NCI-H2171 treated with DMSO at 0.1 percent for 48 hours (cell line): ENCODE results near the gene SRSF9.
A peak's percentile ranks its signal among the peaks of the same experiment; 100 is the strongest.
"Not testable (repeated sequence)": the region's sequence is repeated elsewhere in the genome, so short reads cannot be mapped to it uniquely, and the experiment has no call there.

Experiments used
- DNase-seq: peaks from one replicate; lab custom pipeline; 2025; lab: John Stamatoyannopoulos, UW

The SRSF9 gene, protein sequence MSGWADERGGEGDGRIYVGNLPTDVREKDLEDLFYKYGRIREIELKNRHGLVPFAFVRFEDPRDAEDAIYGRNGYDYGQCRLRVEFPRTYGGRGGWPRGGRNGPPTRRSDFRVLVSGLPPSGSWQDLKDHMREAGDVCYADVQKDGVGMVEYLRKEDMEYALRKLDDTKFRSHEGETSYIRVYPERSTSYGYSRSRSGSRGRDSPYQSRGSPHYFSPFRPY

DNA sequence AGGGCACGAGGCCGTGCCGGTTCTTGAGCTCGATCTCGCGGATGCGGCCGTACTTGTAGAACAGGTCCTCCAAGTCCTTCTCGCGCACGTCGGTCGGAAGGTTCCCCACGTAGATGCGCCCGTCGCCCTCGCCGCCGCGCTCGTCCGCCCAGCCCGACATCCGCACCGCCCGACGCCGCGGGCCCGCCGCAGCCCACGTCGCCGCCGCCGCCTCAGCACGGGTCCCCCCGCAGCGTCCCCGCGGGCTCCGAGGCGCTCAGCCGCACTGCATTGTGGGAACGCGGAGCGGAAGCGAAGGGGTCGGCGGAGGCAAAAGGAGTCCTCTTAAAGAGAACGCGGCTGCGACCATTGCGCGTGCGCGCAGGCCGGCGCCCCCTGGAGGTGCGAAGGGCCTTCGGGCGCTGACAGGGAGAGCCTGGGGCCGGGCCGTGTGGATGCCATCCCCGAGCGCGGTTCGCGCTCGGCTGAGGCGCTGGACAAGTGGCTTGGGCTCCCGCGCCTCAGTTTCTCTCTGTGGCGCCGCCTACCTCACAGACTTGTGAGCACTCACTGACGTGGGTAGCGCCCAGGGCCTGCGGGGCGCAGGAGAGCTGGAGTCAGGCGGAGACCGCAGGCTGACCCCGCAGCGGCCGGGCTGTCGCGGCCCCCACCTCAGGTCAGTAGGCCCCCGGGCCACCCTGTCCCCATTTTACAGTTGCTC, at the start of gene SRSF9:
Gene SRSF9 (minus strand): TSS at position 299 of the 700 bp plus-strand sequence. CDS start 139 bp downstream, at position 160.
- DNase-seq = peak; percentile 93

DNA sequence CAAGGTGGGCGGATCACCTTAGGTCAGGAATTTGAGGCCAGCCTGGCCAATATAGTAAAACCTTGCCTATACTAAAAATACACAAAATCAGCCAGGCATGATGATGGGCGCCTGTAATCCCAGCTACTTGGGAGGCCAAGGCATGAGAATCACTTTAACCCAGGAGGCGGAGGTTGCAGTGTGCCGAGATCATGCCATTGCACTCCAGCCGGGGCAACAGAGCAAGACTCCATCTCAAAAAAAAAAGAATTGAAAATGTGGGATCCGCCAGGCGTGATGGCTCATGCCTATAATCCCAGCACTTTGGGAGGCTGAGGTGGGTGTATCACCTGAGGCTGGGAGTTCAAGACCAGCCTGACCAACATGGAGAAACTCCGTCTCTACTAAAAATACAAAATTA, 49.8 kb upstream of the SRSF9 start:
- not testable (repeated sequence) for DNase-seq

DNA sequence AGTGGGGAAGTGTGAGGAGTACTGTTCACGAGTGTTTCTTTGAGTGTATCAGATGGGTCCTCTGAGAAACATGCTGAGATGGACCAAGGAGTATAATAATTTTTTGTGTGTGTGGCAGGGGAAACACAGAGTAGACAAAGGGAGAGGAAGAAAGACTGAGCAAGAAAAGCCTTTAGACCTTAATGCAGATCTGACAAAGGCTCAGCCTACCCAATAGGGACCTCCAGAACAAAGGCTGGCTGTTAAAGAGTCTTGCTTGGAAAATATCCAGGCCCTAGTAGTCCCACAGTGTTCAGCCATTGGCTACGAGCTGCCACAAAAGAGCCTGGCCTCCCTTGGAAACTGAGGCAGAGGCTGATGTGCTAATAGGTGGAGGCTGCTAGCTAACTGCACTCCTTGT, 45.9 kb upstream of the SRSF9 start:
- no peak for DNase-seq

DNA sequence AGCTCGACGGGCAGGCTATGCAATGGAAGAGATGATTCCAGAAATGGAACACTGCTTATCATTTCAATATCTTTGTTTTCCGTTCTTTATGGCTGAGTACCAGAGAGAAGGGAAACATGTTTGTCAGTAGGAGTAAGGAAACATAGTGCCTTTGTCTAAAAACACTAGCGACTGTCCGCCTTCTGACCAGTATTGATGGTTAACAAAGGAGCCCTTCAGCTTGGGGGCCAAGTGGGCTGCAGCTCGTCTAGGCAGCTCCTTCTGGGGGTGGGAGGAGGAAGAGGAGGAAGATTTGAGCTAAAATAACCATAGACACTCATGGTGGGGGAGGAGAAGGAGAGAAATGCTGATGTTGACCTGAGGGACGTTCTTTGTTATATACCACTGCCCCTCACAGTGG, 44.5 kb upstream of the SRSF9 start:
- no peak for DNase-seq

DNA sequence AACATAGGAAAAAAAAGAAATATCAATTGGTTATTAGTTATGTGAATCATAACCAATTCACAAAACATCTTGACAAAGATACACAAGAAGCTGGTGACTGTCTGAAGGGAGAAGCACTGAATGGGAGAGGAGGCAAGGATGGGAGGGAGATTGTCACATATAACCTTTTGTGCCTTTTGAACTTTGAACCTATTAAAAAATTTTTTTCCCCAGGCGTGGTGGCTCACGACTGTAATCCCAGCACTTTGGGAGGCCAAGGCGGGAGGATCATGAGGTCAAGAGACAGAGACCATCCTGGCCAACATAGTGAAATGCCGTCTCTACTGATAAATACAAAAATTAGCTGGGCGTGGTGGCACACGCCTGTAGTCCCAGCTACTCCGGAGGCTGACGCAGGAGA, 39.0 kb upstream of the SRSF9 start:
- DNase-seq = no peak

DNA sequence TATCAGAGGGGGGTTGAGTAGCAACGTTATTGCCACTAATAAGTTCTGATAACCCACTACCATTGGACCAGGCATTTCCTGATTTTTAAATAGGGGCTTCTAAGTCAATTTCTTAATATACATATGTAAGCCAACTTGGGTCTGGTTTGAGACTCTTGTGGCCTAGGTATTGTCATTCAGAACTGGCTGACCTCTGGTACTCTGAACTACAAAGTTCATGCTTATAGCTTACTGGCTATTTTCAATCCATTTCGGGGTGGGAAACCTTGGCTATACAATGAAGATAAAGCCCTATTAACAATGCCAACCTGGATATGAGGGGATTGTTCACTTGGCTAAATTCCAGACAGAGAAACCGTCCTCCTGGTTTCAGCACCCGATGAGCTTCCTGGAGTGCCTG, 35.0 kb upstream of the SRSF9 start:
- DNase-seq = no peak

DNA sequence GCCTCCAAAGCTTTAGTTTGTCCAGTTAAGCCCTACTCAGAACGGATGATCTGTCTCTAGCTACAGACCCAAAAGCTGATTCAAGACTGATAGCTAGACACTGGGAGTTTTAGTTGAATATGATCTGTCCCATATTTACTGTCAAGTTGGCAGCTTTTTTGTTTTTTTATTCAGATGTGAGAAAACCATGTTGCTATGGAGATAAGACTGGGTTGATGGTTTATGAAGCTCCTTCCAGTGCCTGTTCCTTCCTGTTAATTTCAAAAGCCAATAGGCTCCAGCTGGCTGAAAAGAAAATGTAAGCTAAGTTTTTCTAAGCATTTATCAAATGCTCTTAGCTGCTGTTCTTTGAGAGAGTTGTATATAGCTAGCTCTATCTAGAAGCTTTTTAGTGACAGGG, 31.0 kb upstream of the SRSF9 start:
- DNase-seq = no peak

DNA sequence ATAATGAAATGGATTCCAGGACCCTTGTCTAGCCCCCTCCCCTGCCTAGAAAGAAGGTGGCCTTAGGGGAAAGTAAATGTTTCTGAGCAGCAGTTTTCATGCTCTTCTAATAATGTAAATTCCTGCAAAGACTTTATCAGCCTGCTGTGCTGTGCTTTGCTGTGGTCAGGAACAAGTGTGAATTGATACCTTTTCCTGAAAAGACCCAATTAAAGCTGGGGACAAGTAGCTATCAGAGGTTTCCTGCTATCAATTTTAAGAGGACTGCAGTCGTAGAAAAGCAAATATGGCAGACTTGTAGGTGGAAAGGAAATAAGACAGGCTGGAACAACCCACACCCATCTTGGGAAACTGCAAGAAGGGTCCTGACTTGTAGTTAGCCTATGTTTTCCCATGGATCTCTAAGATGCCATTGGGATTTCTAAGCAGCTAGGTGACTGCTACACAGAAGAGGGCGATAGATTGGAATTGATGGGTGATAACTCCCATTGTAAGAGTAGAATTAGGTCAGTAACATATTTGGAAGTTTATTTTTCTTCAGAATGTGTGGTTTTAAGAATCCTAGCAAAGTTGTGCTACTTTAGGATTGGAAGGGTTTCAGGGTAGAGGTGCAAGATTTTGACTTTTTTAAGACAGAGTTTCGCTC, 29.4 kb upstream of the SRSF9 start:
- no peak for DNase-seq

DNA sequence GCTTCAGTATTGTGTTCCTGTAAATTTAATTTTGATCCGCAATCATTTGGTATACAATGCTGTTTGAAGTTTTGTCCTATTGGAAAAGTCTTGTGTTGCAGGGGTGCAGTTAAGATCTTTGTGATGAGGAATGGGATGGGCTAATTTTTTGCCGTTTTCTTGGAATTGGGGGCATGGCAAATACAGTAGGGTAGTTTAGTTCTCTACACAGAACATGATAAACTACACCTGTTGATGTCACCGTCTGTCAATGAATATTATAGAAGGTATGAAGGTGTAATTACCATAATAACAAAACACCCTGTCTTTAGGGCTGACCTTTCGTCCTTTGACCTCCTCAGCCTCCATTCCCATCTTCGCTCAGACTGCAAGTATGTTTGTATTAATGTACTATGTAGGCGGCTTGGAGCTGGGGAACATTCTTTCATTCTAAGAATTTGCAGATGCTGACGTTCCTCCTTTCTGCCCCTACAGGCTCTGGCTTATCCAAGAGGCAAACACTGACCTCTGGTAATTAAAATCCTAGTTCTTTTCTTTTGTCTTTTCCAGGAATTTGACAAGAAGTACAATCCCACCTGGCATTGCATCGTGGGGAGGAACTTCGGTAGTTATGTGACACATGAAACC, 28.1 kb upstream of the SRSF9 start:
- DNase-seq = no peak

DNA sequence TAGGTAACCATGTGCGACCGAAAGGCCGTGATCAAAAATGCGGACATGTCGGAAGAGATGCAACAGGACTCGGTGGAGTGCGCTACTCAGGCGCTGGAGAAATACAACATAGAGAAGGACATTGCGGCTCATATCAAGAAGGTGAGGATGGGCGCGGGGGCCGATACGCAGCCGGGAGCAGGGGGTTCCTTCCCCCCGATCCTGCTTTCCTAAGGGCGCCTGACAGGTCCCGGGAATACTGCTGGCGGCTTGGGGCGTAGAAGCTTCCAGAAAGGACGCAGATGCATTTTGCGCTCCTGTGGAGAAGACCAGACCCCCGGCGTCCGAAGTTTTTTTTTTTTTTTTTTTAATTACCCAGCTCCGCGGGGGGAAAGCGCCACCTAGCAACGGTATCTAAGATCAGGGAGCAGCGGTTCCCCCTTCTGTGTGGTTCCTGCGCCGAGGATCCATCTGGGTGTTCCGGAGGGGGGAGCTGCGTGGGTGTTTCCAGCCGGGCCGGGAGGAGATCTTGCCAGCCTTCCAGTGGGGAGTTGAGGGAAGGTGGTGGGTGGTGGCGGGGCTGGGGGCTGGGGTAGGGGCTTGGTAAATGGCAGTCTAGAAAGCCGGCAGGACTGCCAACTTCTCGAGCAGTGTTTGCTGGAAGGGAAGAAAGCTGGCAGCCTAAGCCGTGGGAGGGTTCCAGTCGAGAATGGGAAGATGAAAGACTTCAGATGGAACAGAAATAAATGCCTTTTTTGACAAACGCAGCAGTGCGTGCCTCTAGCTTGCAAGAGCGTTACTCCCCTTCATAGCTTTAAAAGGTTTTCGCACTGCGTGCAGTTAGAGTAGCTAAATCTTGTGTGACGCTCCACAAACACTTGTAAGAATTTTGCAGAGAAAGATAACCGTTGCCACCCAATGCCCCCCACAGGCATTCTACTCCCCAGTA, 27.1 kb upstream of the SRSF9 start:
- peak; percentile 61 for DNase-seq

DNA sequence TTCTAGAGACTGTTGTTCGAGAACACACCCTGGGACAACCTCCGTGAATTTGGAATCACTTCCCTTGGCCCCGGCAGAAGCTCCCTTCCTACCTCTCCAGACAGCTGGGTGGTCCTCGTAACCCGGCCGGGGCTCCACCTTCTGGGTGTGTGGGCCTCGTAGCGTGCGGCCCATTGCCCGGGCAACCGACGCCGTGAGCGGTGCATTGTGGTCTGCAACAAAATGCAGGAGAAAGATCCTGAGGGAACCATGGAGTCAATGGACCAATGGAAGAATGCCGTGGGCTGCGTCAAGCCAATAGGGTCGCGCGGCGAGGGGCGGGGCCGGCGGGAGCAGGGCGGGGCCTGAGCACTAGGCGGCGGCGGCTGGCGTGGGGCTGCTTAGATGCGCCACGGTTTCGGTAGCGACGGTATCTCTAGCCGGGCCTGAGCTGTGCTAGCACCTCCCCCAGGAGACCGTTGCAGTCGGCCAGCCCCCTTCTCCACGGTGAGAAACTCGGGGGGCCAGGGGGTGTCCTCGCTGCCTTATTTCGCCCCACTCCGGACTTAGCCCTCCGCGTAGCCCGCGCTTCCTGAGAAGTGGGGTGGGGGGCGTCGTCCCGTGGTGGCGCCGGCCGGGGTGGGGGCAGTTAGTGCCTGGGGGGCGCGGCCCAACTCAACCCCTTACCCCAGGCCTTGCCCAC, 26.3 kb upstream of the SRSF9 start, which contains the start of gene DYNLL1:
Gene DYNLL1 (plus strand): TSS at position 383 of the 682 bp plus-strand sequence. CDS start 309 bp downstream, outside the sequence.
- DNase-seq = peak; percentile 93

DNA sequence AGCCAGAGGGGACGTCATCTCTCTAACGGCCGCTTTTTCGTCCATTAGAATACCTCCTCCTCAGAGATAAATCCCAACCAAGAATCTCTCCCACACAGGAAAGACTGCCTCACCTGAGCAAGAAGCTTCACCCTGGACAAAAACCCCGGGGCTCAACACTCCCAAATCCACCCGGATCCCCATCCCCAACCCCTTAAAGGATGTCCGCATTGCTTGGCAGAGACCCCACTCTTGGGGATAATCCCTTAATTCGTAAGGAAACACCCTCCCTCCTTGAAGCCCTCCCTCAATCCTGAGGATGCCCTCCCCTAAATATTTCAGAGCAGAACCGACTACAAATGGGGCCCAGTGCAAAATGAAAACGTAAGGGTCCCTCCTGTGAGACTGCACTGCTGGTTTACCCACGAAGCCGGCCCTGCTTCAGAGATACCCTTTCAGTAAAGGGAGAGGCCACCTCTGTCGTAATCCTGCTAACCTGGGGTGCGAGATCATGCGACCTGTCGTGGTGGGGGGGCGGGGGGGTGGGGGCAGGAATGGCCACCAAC, 25.7 kb upstream of the SRSF9 start:
- DNase-seq = no peak

DNA sequence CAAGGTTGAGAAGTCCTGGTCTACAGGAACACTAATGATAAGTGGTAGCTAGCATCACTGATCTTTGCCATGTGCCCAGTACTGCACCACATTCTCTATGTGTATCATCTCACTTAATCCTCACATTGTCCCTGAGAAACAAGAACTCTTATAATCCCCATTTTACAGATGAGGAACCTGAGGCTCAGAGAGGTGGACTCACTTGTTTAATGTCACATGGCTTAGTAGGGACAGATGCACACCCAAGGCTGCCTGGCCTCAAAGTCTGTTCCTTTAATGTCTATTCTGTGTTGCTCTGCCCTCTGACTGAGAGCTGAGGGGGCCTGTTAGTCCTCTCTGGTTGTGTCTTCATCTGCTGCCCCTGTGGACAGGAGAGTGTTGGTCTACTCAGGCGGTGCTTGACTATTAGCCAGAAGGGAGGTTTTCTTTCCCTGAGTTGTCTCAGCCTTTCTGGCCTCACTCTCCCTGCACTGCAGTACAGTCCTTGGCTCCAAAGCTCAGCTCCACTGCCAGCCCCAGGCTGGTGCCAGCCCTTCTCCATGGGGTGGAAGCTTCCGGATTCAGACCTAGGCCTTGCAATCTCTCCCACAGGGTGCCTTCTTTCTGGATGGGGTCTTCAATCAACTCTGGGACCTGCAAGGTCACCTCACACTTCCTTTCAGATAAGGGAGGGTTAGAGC, 21.4 kb upstream of the SRSF9 start:
- no peak for DNase-seq

DNA sequence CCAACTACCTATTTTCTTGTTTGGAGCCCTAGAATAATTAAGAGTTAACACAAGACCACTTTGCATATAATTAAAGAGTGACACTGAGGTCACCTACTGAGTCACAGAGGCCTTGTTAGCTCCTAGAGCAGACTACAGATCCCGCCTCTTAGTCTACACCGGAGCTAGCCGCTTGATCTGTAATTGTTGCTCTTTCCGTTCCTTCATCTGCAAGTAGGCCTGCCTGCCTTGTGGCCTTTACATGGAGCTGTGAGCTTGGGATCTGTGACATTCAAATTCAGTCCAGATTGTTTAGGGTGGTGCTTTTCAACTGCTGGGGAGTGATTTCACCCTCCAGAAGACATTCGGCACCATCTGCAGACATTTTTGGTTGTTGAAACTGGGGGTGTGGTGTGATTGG, 20.8 kb upstream of the SRSF9 start:
- DNase-seq = no peak

DNA sequence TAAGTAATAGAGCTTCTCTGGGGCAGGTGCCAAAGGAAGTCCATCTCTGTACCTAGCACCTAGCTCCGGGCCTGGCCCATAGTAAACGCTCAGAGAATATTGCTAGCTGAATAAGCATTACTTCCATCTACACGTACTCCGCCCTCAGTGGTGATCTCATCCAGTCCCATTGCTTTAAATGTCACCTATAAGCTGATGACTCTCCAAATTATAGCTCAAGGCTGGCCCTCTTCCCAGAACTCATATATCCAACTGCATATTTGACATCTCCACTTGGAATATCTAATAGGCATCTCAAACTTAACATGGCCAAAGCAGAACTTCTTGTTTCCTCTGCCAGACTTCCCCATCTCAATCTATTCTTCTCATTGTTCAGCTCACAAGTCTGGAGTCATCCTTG, 19.5 kb upstream of the SRSF9 start:
- no peak for DNase-seq

DNA sequence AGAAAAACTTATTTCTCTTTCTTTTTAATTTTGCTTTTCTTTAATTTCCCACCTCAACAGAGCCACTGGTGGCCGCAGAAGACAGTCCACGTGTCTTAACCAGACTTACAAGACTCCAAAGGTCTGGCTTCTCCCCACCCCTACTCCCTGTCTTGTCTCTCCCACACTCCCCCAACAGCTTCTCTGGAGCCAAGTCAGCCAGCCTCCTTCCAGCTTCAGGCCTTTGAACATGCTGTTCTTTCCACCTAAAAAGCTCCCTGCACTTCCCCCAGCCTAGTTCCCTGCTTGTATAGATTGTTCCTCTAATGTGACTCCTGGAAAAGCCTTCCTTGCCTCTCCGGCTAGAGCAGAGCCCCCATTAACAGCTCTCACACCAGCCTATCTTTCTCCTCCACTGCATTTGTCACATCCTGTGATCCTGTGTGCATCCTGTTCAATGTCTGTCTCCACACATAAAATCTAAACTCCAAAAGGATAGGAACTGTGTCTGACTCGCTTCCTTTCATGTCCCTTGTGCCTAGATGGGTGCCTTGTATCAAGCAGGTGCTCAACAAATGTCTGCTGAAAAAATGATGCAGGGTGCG, 18.6 kb upstream of the SRSF9 start:
- no peak for DNase-seq

DNA sequence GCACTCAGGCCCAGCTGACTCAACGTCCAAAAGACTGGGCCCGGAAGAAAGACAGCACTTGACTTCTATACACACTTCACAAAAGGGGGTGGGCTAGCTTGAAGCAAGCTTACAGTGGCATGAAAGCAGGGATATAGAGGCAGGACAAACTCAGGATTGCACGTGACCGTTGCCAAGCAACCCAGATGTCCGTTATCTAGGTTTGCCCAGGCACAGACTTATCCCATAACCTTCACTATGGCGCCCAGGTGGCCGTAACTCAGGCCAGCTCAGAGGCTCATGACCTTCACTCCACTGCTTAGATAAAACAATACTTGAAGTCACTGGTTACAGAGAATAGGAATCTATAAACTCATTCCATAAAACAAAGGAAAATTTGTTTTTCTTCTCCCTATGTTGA, 18.0 kb upstream of the SRSF9 start:
- not testable (repeated sequence) for DNase-seq

DNA sequence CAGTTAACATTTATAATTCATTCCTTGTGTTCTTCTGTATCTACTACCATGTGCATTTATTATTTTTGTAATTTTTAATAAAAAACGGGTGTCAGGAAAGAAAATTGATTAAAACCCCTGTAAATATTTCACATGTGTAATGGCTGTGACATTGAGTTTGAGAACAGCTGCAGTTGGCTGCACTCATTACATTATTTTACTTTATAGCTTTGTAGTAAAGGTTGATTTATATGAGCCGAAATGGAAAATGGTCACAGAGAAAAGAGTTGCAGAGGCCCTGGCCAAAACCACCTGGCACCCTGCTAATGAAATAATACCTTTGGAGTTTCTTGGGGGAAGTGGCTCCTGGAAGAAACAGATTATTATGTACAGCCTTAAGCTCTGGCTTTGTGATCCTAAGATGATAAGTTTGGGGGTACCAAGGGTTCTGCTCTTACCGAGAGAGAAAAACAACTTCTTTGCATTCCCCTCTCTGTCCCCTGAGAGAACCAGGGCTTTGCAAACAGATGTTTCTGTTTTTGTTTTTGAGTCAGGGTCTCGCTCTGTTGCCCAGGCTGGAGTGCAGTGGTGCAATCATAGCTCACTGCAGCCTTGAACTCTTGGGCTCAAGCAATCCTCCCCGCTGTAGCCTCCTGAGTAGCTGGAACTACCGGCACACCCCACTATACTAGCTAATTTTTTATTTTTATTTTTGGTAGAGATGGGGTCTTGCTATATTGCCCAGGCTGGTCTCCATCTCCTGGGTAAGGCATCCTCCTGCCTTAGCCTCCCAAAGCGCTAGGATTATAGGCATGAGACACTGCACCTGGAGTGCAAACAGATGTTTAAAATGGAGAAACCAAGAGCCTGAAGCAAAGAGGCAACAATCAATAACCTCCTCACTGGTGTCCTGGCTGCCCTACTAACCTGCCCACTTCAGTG, 16.7 kb upstream of the SRSF9 start:
- DNase-seq = no peak

DNA sequence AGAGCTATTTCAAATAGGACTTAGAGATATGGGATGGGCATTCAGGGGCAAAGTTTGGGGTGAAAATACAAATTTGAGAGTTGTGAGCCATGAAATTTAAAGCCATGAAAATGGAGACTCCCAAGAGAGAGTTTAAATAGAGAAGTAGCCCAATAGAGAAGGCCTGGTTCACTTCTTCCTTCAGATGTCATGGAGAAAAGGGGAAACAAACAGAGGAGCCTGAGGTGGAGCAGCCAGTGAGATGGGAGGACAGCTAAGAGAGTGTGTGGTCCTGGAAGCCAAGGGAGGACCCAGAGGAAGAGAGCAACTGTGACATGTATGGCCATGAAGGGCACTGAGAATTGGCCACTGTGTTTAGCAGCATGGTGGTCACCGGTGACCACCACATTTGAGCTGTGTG, 14.1 kb upstream of the SRSF9 start:
- no peak for DNase-seq
